22Rv1 (cell line): ENCODE results near the gene TMEM164.

Experiments used
- H3K27ac ChIP-seq: fragments of 450-650 bp; 2 replicates; pipeline ENCODE4 v1.5.1; 2017
- ZFX ChIP-seq: fragments of 450-650 bp; IDR thresholded peaks from 2 replicates; pipeline ENCODE4 v1.6.1; 2017; ENCODE audit warnings: antibody characterized with exemption, borderline replicate concordance
- TF ChIP-seq, protein P1 (sequence below): fragments of 450-650 bp; IDR thresholded peaks from 2 replicates; pipeline ENCODE4 v1.5.1; 2017; ENCODE audit warnings: mild to moderate bottlenecking

Gene TMEM164

DNA sequence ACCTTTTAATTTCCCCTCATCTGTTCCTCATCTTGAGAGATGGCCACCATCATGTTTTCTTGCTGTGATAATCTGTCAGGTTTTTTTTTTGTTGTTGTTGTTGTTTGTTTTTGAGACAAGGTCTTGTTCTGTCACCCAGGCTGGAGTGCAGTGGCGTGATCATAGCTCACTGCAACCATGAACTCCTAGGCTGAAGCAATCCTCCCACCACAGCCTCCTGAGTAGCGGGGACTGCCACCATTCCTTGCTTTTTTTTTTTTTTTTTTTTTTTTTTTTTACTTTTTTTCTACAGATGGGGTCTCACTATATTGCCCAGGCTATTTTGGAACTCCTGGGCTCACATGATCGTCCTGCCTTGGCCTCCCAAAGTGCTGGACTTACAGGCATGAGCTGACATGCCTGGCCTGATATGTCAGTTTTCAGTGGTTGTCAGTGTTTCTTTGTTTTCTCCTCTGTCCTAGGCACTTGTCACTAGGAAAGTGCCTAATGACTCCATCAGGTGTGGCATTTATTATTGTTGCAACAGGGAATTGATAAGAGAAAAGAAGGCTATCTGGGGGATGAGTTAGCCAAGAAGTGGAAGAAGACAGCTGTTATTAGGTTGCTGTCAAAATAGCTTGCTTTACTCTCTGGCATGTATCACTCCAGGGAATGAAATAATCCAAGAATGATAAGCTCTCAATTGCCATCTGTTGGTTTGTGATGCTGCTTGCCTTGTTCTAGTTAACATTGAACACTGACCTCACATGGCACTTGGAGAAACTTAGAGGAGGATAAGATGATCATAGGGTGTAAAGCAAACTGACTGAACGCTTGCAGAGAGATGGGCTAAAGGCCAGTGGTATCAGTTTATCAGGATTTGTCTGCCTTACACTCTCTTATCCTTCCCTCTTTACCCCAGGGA is 41.7 kb downstream of the TMEM164 start:
- TF ChIP-seq ZFX = no peak
- TF ChIP-seq, protein P1, sequence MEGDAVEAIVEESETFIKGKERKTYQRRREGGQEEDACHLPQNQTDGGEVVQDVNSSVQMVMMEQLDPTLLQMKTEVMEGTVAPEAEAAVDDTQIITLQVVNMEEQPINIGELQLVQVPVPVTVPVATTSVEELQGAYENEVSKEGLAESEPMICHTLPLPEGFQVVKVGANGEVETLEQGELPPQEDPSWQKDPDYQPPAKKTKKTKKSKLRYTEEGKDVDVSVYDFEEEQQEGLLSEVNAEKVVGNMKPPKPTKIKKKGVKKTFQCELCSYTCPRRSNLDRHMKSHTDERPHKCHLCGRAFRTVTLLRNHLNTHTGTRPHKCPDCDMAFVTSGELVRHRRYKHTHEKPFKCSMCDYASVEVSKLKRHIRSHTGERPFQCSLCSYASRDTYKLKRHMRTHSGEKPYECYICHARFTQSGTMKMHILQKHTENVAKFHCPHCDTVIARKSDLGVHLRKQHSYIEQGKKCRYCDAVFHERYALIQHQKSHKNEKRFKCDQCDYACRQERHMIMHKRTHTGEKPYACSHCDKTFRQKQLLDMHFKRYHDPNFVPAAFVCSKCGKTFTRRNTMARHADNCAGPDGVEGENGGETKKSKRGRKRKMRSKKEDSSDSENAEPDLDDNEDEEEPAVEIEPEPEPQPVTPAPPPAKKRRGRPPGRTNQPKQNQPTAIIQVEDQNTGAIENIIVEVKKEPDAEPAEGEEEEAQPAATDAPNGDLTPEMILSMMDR = no peak
- no peak overlapping the region for H3K27ac ChIP-seq

DNA sequence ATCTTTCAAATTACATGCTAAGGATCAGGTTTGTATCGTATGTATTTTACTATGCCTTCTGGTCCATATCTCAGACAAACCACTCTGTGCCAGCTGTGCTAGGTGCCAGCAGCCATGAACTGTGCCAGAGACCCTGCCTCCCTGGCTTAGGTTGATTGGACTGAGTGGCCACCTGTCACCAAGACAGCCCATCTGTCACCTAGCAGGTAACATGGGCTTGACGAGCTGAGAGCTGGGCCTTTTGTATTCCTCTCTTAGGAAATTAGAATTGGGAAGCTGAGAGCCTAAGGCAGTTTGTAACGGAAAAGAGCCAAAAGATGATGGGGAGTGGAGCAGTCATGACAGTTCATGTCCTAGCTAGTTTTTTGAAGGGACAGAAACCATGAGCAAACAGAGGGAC is 42.5 kb downstream of the TMEM164 start:
- H3K27ac ChIP-seq = no peak overlapping the region
- TF ChIP-seq, protein P1 = no peak
- TF ChIP-seq ZFX = no peak

DNA sequence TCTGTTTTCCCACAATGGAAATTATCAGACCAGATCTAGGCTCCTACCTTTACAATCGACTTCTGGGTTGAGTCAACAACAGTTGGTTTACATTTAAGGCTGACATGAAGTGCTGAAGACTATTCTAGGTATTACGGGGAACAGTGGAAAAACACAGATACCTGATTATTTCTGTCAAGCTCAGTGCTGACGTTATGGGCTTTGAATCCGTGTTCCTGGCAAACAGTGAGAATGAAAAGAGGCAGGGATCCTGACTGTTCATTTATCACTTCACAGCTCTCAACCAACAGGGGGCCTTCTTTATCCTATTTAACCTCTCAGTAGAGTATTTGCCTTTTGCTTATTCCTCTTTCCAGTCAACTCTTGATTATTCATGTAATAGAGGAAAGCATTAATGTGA is 43.1 kb downstream of the TMEM164 start:
- TF ChIP-seq ZFX = no peak
- TF ChIP-seq, protein P1 = no peak
- H3K27ac ChIP-seq = no peak overlapping the region

DNA sequence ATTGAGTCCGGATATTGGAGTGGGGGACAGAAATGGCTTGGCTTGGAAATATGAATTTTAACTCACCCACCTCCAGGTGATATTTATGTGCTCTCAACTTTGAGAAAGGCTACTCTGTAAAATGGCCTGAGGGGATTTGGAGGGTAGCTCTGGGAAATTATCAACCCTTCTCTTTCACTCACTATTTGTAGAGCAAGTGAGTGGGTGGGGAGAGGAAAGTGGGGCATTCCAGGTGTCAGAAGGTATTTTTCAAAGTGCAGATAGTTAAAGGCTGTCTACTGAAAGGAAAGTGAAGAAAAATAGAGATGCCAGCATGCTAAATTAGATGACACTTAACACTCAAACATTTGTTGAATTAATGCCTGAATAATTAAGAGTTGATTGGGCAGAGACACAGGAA is 44.1 kb downstream of the TMEM164 start:
- TF ChIP-seq ZFX = no peak
- TF ChIP-seq, protein P1 = no peak
- H3K27ac ChIP-seq = no peak overlapping the region

DNA sequence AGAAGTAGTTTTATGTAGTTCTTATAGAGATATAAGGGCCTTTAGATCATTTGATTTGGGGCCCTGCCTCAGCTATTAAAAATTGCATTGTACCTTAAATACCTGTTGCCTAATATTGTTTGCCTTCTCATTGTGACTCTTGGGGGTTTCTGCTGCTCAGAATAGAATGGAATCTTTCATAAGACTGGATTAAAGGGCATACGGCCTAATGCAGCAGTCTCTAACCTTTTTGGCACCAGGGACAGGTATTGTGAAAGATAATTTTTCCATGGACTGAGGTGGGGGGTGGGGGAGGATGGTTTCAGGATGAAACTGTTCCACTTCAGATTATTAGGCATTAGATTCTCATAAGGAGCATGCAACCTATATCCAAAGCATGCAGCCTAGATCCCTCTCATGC is 46.2 kb downstream of the TMEM164 start:
- TF ChIP-seq, protein P1 = no peak
- no peak for TF ChIP-seq ZFX
- no peak overlapping the region for H3K27ac ChIP-seq

DNA sequence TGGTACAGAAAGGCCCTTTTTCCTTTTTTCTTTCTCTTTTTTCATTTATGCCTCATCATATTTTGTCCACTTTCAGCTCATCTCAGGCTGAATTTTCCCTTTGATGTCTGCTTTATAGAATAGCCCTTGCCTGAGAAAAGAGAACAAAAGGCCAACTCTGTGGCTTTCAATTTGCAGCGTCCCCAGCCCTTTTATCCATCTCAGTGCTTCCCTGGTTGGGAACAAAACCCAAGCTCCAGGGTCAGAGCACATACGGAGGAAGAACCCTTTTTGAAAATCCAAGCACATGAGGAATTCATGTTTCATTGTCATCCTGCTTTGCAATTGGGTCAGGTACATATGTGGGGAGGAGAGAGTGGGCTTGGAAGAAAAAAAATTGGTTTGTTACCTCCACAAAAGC is 47.5 kb downstream of the TMEM164 start:
- H3K27ac ChIP-seq = no peak overlapping the region
- no peak for TF ChIP-seq ZFX
- TF ChIP-seq, protein P1 = no peak

DNA sequence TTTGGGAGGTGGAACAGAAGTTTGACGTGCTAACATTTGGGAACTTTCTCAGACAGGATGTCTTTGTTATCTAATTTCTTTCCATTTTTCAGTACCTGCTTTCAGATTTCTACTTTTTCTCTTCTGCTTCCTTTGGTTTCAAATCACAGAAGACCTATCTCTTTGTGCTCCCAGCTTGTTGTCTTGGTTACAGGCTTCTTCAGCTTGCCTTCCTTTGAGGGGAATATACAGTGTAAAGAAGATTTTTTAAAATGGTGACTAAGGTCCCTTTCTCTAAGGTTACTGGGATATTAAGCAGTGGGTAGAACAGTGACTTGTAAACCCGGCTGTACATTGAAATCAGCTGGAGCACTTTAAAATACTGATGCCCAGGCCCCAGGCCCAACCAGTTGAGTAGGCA is 48.0 kb downstream of the TMEM164 start:
- no peak overlapping the region for H3K27ac ChIP-seq
- TF ChIP-seq, protein P1 = no peak
- no peak for TF ChIP-seq ZFX
